GM21717 (cell line): ENCODE results near the gene CDK1.

Experiments
- ATAC-seq: cut with Tn5 transposase; IDR thresholded peaks from one replicate; pipeline ENCODE4 v1.9.1; 2021; ENCODE audit warnings: mild to moderate bottlenecking, moderate library complexity; ENCODE audit not compliant: unreplicated experiment

Gene CDK1

GRCh38 chr10:60777696-60778213, 523 bp upstream of the CDK1 start:
- ATAC-seq, result peak; percentile 9

- peak; percentile 27 for ATAC-seq
Measured at GRCh38 chr10:60778971-60779796, 906 bp downstream of the CDK1 start.

GRCh38 chr10:60781661-60782060, 3.4 kb downstream of the CDK1 start:
- ATAC-seq, result no peak

- no peak for ATAC-seq
Measured at GRCh38 chr10:60784641-60785040, 6.4 kb downstream of the CDK1 start.

- no peak for ATAC-seq
Measured at GRCh38 chr10:60788544-60788943, 10.3 kb downstream of the CDK1 start.

GRCh38 chr10:60789340-60789739, 11.1 kb downstream of the CDK1 start:
- no peak for ATAC-seq

- no peak for ATAC-seq
Measured at GRCh38 chr10:60794953-60795352, 16.7 kb downstream of the CDK1 start.

GRCh38 chr10:60795465-60796202, 17.4 kb downstream of the CDK1 start:
- no peak for ATAC-seq

GRCh38 chr10:60796481-60796880, 18.2 kb downstream of the CDK1 start:
- no peak for ATAC-seq

- no peak for ATAC-seq
Measured at GRCh38 chr10:60797200-60797599, 18.9 kb downstream of the CDK1 start.

- ATAC-seq, result no peak
Measured at GRCh38 chr10:60798031-60798430, 19.8 kb downstream of the CDK1 start.

- no peak for ATAC-seq
Measured at GRCh38 chr10:60798870-60799269, 20.6 kb downstream of the CDK1 start.

- no peak for ATAC-seq
Measured at GRCh38 chr10:60799971-60800650, 21.8 kb downstream of the CDK1 start.

- no peak for ATAC-seq
Measured at GRCh38 chr10:60800918-60801317, 22.6 kb downstream of the CDK1 start.

- ATAC-seq, result no peak
Measured at GRCh38 chr10:60801522-60801921, 23.2 kb downstream of the CDK1 start.

GRCh38 chr10:60803433-60803832, 25.2 kb downstream of the CDK1 start:
- no peak for ATAC-seq

- no peak for ATAC-seq
Measured at GRCh38 chr10:60803865-60804264, 25.6 kb downstream of the CDK1 start.

- ATAC-seq, result no peak
Measured at GRCh38 chr10:60806921-60807320, 28.6 kb downstream of the CDK1 start.

GRCh38 chr10:60807499-60807898, 29.2 kb downstream of the CDK1 start:
- ATAC-seq, result no peak

- no peak for ATAC-seq
Measured at GRCh38 chr10:60808036-60808435, 29.8 kb downstream of the CDK1 start.

GRCh38 chr10:60809157-60809556, 30.9 kb downstream of the CDK1 start:
- no peak for ATAC-seq
